ENCODE data around the gene RACK1.

The RACK1 gene

DNA sequence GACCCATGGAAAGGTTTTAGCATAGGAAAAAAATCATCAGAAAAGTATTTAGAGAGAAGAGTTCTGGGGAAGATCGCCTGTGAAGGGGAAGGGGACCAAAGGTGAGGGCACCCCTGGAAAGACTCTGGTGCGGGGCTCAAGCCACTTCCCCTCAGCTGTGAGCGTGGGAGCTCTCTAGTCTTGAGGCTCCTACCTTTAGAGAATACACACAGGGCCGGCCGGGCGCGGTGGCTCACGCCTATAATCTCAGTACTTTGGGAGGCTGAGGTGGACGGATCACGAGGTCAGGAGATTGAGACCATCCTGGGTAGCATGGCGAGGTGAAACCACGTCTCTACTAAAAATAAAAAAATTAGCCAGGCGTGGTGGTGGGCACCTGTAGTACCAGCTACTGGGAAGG, 13.7 kb downstream of the RACK1 start:
- Histone ChIP-seq H3K27me3 (ENCODE audit: insufficient read depth, poor library complexity, severe bottlenecking) (no peaks in the 10 kb centered on the region), H3K4me3 (replicated peaks; ENCODE audit: insufficient read depth, low read length) (no peak overlapping the region), H3K27ac (replicated peaks) (no peak overlapping the region)
- TF ChIP-seq POLR2AphosphoS5 (IDR thresholded peaks at IDR 0.05; ENCODE audit: low read depth) (no peak), REST (IDR thresholded peaks at IDR 0.05; ENCODE audit: insufficient replicate concordance, low read depth) (no peak), CTCF (IDR thresholded peaks at IDR 0.05; ENCODE audit: insufficient read depth, low read length) (no peak), GABPA (IDR thresholded peaks at IDR 0.05; ENCODE audit: low read depth) (no peak), SPI1 (IDR thresholded peaks at IDR 0.05; ENCODE audit: borderline replicate concordance, low read depth) (no peak)
- no peak for DNase-seq (ENCODE audit: low read depth in 1 of 2, low spot score in 1 of 2)

DNA sequence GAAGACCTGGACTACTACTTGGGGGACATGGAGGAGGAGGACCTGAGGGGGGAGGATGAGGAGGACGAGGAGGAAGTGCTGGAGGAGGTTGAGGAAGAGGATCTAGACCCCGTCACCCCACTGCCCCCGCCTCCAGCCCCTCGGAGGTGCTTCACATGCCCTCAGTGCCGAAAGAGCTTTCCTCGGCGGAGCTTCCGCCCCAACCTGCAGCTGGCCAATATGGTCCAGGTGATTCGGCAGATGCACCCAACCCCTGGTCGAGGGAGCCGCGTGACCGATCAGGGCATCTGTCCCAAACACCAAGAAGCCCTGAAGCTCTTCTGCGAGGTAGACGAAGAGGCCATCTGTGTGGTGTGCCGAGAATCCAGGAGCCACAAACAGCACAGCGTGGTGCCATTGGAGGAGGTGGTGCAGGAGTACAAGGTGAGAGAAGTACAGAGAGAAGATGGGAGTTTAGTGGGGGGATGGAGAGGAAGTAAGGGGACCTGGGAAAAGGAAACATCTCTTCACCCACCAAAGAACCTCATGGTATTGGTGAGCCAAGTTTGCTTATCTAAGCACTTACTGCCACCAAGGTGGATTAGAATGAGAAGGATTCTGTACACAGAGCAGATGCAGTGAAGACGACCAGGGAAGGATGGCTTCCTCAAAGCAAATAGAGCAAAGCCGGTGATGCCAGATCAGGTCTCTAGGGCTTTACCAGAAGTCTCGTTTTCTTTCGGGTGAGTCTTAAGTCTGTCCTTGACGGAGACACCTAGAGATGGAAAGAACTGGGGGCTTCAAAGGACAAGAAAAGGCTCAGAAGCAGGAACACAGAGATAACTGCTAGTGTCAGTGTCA, 19.1 kb downstream of the RACK1 start:
- DNase-seq (ENCODE audit: low read depth in 1 of 2, low spot score in 1 of 2) = peak in 1 of 2 experiments; percentile 45
- TF ChIP-seq POLR2AphosphoS5 (IDR thresholded peaks at IDR 0.05; ENCODE audit: low read depth) (no peak), CTCF (IDR thresholded peaks at IDR 0.05; ENCODE audit: insufficient read depth, low read length) (no peak), GABPA (IDR thresholded peaks at IDR 0.05; ENCODE audit: low read depth) (no peak), REST (IDR thresholded peaks at IDR 0.05; ENCODE audit: insufficient replicate concordance, low read depth) (no peak), SPI1 (IDR thresholded peaks at IDR 0.05; ENCODE audit: borderline replicate concordance, low read depth) (peak; percentile 0; the same call in 1 of the 2 replicates)
- Histone ChIP-seq H3K27ac (replicated peaks) (peak overlapping the region; percentile 97), H3K4me3 (replicated peaks; ENCODE audit: insufficient read depth, low read length) (peak overlapping the region; percentile 68), H3K27me3 (ENCODE audit: insufficient read depth, poor library complexity, severe bottlenecking) (no peaks in the 10 kb centered on the region)

DNA sequence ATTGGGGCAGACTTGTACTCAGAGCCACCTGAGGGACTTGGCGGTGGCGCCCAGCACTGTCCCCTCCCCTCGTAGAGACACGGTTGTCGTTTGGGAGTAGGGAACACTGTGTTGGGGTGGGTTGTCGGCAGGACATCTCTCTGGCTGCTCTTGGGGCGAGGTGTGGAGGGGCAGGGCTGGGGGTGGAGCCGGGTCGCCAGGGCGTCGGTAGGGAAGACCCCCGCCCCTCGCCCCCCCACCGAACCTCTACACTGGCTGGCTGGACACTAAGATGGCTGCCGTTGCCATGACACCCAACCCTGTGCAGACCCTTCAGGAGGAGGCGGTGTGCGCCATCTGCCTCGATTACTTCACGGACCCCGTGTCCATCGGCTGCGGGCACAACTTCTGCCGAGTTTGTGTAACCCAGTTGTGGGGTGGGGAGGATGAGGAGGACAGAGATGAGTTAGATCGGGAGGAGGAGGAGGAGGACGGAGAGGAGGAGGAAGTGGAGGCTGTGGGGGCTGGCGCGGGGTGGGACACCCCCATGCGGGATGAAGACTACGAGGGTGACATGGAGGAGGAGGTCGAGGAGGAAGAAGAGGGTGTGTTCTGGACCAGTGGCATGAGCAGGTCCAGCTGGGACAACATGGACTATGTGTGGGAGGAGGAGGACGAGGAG, 19.8 kb downstream of the RACK1 start:
- peak in 1 of 2 experiments; percentile 62 for DNase-seq (ENCODE audit: low read depth in 1 of 2, low spot score in 1 of 2)
- TF ChIP-seq GABPA (IDR thresholded peaks at IDR 0.05; ENCODE audit: low read depth) (no peak), POLR2AphosphoS5 (IDR thresholded peaks at IDR 0.05; ENCODE audit: low read depth) (peak; percentile 9), SPI1 (IDR thresholded peaks at IDR 0.05; ENCODE audit: borderline replicate concordance, low read depth) (peak; percentile 62; the same call in 1 of the 2 replicates)
- Histone ChIP-seq H3K4me3 (replicated peaks; ENCODE audit: insufficient read depth, low read length) (peak overlapping the region; percentile 68), H3K27ac (replicated peaks) (peak overlapping the region; percentile 97), H3K27me3 (ENCODE audit: insufficient read depth, poor library complexity, severe bottlenecking) (no peaks in the 10 kb centered on the region)

GRCh38 chr5:181223058-181223728, 20.5 kb downstream of the RACK1 start, which contains the start of gene TRIM41:
Gene TRIM41 (plus strand): TSS chr5:181223281. CDS start chr5:181224000, 719 bp downstream.
- Histone ChIP-seq H3K4me3 (replicated peaks; ENCODE audit: insufficient read depth, low read length) (peak within 1 kb of the TSS; percentile 68), H3K27ac (replicated peaks) (peak within 1 kb of the TSS; percentile 97), H3K27me3 (ENCODE audit: insufficient read depth, poor library complexity, severe bottlenecking) (no peaks in the 10 kb centered on the region)
- peak; percentile 99 to 100 for DNase-seq (ENCODE audit: low read depth in 1 of 2, low spot score in 1 of 2)
- peak; percentile 80 for TF ChIP-seq SPI1 (IDR thresholded peaks at IDR 0.05; ENCODE audit: borderline replicate concordance, low read depth)
- TF ChIP-seq CTCF (IDR thresholded peaks at IDR 0.05; ENCODE audit: insufficient read depth, low read length) = no peak
- peak; percentile 88 for TF ChIP-seq POLR2AphosphoS5 (IDR thresholded peaks at IDR 0.05; ENCODE audit: low read depth)
- TF ChIP-seq REST (IDR thresholded peaks at IDR 0.05; ENCODE audit: insufficient replicate concordance, low read depth) = peak; percentile 64
- TF ChIP-seq GABPA (IDR thresholded peaks at IDR 0.05; ENCODE audit: low read depth) = peak; percentile 95
